IPS-18a (cell line): Measurements from ENCODE around the gene RNF123.
"Not testable (repeated sequence)": the region's sequence is repeated elsewhere in the genome, so short reads cannot be mapped to it uniquely, and the experiment has no call there.

Experiments
- H3K27ac ChIP-seq: one replicate; pipeline ENCODE4 v1.5.1; 2013; ENCODE audit warnings: low read length
- H3K27me3 ChIP-seq: one replicate; pipeline ENCODE4 v1.6.1; 2013; ENCODE audit warnings: mild to moderate bottlenecking, low read length; ENCODE audit not compliant: control insufficient read depth, insufficient read depth
- H3K36me3 ChIP-seq: one replicate; pipeline ENCODE4 v1.6.1; 2013; ENCODE audit warnings: low read depth, low read length; ENCODE audit not compliant: control insufficient read depth
- H3K4me1 ChIP-seq: one replicate; pipeline ENCODE4 v1.6.1; 2013; ENCODE audit warnings: low read depth, low read length; ENCODE audit not compliant: control insufficient read depth
- H3K4me3 ChIP-seq: one replicate; pipeline ENCODE4 v1.5.1; 2013; ENCODE audit warnings: low read length
- H3K9ac ChIP-seq: one replicate; pipeline ENCODE4 v1.6.1; 2013; ENCODE audit warnings: mild to moderate bottlenecking, low read length, moderate library complexity
- H3K9me3 ChIP-seq: one replicate; pipeline ENCODE4 v1.6.1; 2013; ENCODE audit warnings: low read depth, low read length; ENCODE audit not compliant: control insufficient read depth

Gene RNF123

DNA sequence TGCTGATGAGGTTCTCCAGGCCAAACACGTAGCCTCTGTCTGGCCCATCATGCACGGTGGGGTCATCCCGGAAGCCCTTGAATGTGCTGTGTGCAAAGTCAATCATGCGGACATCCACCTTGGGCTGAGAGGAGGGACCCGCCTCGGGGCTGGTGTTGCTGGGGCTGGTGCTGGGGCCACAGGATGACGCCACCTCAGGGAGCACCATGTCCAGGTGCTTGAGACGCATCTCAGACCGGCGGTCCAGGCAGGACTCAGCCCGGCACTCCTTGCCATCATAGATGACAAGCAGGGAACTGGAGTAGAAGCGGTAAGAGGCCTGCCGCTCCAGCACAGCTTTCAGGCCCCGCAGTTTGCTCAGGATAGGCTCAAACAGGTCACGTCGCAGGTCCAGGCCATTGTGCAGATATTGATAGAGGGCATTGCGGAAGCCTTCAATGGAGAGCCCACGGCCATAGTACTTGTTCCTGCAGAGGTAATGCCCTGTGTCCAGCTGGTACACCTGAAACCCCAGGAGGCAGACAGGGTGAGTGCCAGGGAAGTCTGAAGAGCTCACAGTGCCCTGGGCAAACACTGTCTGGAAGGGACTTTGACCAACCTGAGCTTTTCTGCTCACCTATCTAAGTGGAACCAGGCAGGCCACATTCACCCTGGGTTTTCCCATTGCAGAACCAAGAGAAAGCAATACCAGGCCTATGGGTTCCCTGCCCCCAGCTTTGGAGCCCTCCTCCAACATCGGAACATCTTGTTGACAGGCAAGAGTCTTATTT, 38.0 kb downstream of the RNF123 start:
- no peaks in the 10 kb centered on the region for H3K27me3 ChIP-seq
- H3K4me1 ChIP-seq, result peaks cover 4% of the 10 kb centered on the region
- no peaks in the 10 kb centered on the region for H3K9me3 ChIP-seq
- no peak overlapping the region for H3K9ac ChIP-seq
- no peak overlapping the region for H3K4me3 ChIP-seq
- H3K27ac ChIP-seq, result no peak overlapping the region
- H3K36me3 ChIP-seq, result peaks cover 21% of the 10 kb centered on the region

GRCh38 chr3:49727924-49728361, 38.6 kb downstream of the RNF123 start:
- Histone ChIP-seq H3K9ac (no peak overlapping the region), H3K9me3 (no peaks in the 10 kb centered on the region), H3K27me3 (no peaks in the 10 kb centered on the region), H3K36me3 (peaks cover 27% of the 10 kb centered on the region), H3K4me3 (no peak overlapping the region), H3K4me1 (peaks cover 1% of the 10 kb centered on the region), H3K27ac (no peak overlapping the region)

- peaks cover 35% of the 10 kb centered on the region for H3K36me3 ChIP-seq
- no peak overlapping the region for H3K4me3 ChIP-seq
- no peak overlapping the region for H3K9ac ChIP-seq
- no peak overlapping the region for H3K27ac ChIP-seq
- H3K4me1 ChIP-seq, result no peaks in the 10 kb centered on the region
- H3K27me3 ChIP-seq, result no peaks in the 10 kb centered on the region
- H3K9me3 ChIP-seq, result no peaks in the 10 kb centered on the region
These were observed 40.7 kb downstream of the RNF123 start for GRCh38 chr3:49729966-49730609.

DNA sequence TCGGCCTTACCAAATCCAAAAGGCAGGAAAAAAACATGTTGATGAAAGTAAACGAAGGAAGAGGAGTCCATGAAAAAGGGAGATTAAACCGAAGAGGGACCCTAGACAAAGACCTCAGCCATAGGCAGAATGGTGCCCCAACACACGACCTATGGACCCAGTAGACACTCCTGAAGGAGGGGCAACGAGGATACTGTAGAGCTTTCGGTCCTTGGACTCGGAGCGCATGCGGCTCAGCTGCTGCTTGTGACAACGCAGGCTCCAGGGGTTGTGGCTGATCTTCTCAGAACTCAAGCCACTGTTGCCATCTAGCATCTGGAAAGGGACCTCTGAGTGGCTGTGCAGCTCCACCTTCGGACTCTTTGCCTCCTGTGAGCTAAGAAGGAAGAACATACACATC, 43.2 kb downstream of the RNF123 start:
- Histone ChIP-seq H3K36me3 (peaks cover 37% of the 10 kb centered on the region), H3K9me3 (no peaks in the 10 kb centered on the region), H3K4me1 (no peaks in the 10 kb centered on the region), H3K27ac (no peak overlapping the region), H3K4me3 (no peak overlapping the region), H3K9ac (no peak overlapping the region), H3K27me3 (no peaks in the 10 kb centered on the region)

- Histone ChIP-seq H3K4me1 (no peaks in the 10 kb centered on the region), H3K27ac (no peak overlapping the region), H3K9ac (no peak overlapping the region), H3K4me3 (no peak overlapping the region), H3K9me3 (no peaks in the 10 kb centered on the region), H3K27me3 (no peaks in the 10 kb centered on the region), H3K36me3 (peaks cover 40% of the 10 kb centered on the region)
These were observed 44.2 kb downstream of the RNF123 start for GRCh38 chr3:49733551-49733950.

DNA sequence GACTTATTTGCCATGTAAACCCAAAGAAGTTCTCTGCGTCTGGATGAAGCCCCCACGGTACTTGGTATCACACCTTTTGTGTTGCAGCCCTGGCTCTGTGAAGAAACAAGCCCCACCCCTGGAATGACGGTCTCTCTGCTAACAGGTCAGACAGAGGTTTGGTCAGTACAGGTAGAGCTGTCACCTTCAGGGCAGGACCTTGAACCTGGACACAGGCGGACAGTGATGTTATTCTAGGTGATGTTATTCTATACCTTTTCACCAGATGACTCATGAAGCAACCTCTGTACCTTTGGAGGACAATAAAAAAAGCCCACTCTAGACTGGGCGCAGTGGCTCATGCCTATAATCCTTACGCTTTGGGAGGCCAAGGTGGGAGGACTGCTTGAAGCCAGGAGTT, 45.4 kb downstream of the RNF123 start:
- Histone ChIP-seq H3K9ac (no peak overlapping the region), H3K36me3 (peaks cover 43% of the 10 kb centered on the region), H3K27me3 (no peaks in the 10 kb centered on the region), H3K4me3 (no peak overlapping the region), H3K9me3 (no peaks in the 10 kb centered on the region), H3K27ac (no peak overlapping the region), H3K4me1 (no peaks in the 10 kb centered on the region)

- H3K27me3 ChIP-seq, result no peaks in the 10 kb centered on the region
- no peak overlapping the region for H3K27ac ChIP-seq
- H3K36me3 ChIP-seq, result peaks cover 31% of the 10 kb centered on the region
- H3K4me1 ChIP-seq, result no peaks in the 10 kb centered on the region
- no peak overlapping the region for H3K4me3 ChIP-seq
- H3K9ac ChIP-seq, result no peak overlapping the region
- no peaks in the 10 kb centered on the region for H3K9me3 ChIP-seq
These were observed 48.8 kb downstream of the RNF123 start for GRCh38 chr3:49738067-49738713.

GRCh38 chr3:49740427-49740826, 51.1 kb downstream of the RNF123 start:
- H3K36me3 ChIP-seq, result peaks cover 20% of the 10 kb centered on the region
- no peak overlapping the region for H3K4me3 ChIP-seq
- no peak overlapping the region for H3K9ac ChIP-seq
- no peaks in the 10 kb centered on the region for H3K9me3 ChIP-seq
- H3K27ac ChIP-seq, result no peak overlapping the region
- no peaks in the 10 kb centered on the region for H3K27me3 ChIP-seq
- no peaks in the 10 kb centered on the region for H3K4me1 ChIP-seq

GRCh38 chr3:49745986-49746385, 56.6 kb downstream of the RNF123 start:
- no peak overlapping the region for H3K27ac ChIP-seq
- H3K9ac ChIP-seq, result no peak overlapping the region
- no peaks in the 10 kb centered on the region for H3K27me3 ChIP-seq
- H3K36me3 ChIP-seq, result peaks cover 5% of the 10 kb centered on the region
- H3K4me3 ChIP-seq, result no peak overlapping the region
- no peaks in the 10 kb centered on the region for H3K9me3 ChIP-seq
- H3K4me1 ChIP-seq, result no peaks in the 10 kb centered on the region

GRCh38 chr3:49747792-49748480, 58.6 kb downstream of the RNF123 start:
- Histone ChIP-seq H3K9me3 (no peaks in the 10 kb centered on the region), H3K4me1 (no peaks in the 10 kb centered on the region), H3K4me3 (no peak overlapping the region), H3K9ac (no peak overlapping the region), H3K27me3 (no peaks in the 10 kb centered on the region), H3K36me3 (peaks cover 5% of the 10 kb centered on the region), H3K27ac (no peak overlapping the region)

DNA sequence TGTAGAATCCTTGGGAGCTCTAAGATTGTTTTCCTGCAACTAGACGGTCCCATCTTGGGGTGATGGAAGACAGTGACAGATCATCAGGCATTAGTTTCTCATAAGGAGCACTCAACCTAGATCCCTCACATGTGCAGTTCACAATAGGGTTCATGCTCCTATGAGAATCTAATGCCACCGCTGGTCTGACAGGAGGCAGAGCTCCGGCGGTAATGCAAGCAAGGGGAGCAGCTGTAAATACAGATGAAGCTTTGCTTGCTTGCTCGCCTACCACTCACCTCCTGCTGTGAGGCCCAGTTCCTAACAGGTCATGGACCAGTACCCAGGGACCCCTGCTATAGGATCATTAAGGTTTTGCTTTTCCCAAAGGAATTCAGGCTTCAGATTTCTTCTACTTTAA, 59.5 kb downstream of the RNF123 start:
- not testable (repeated sequence) for H3K9ac ChIP-seq, H3K27ac ChIP-seq, H3K36me3 ChIP-seq, H3K4me3 ChIP-seq, H3K9me3 ChIP-seq, H3K4me1 ChIP-seq, H3K27me3 ChIP-seq
